ENCODE results near the gene LIX1.

The LIX1 gene

GRCh38 chr5:97115932-97116331 is 26.5 kb downstream of the LIX1 start:
- no peak for TF ChIP-seq CTCF (conservative IDR thresholded peaks at IDR 0.05)
- no peak overlapping the region for H3K27ac ChIP-seq

- no peak overlapping the region for H3K27ac ChIP-seq
- TF ChIP-seq CTCF (conservative IDR thresholded peaks at IDR 0.05): no peak
These were observed 30.2 kb downstream of the LIX1 start for GRCh38 chr5:97112230-97112629.

GRCh38 chr5:97111616-97112015 is 30.8 kb downstream of the LIX1 start:
- TF ChIP-seq CTCF (conservative IDR thresholded peaks at IDR 0.05): no peak
- no peak overlapping the region for H3K27ac ChIP-seq

- H3K27ac ChIP-seq: no peak overlapping the region
- no peak for TF ChIP-seq CTCF (conservative IDR thresholded peaks at IDR 0.05)
These were observed 31.4 kb downstream of the LIX1 start for GRCh38 chr5:97111004-97111403.

GRCh38 chr5:97107318-97107717 is 35.1 kb downstream of the LIX1 start:
- no peak for TF ChIP-seq CTCF (conservative IDR thresholded peaks at IDR 0.05)
- no peak overlapping the region for H3K27ac ChIP-seq

GRCh38 chr5:97106216-97106581 is 36.2 kb downstream of the LIX1 start:
- no peak overlapping the region for H3K27ac ChIP-seq
- TF ChIP-seq CTCF (conservative IDR thresholded peaks at IDR 0.05): no peak

GRCh38 chr5:97105501-97106215 is 36.8 kb downstream of the LIX1 start:
- H3K27ac ChIP-seq: no peak overlapping the region
- TF ChIP-seq CTCF (conservative IDR thresholded peaks at IDR 0.05): no peak

Data from VCaP (cell line).